Frontal cortex (tissue), 4 donors: ENCODE data around the gene PAEP. TPM values are rescaled to one million over a fixed set of nuclear protein-coding genes. Genes with fewer than 3 reads are reported as not detected.

Experiments used
- DNase-seq, 2 donors: peaks; one replicate each; pipeline ENCODE4 v3.0.0; 2012; ENCODE audit warnings: low spot score in 2 of 2
- FAIRE-seq: peaks from 2 replicates; lab custom pipeline; 2012; peaks lifted over from hg19 to GRCh38; lab: Jason Lieb, UNC
- total RNA-seq: library from RNA; depleted of rRNA; stranded (reverse); fragments of >200 nt; gene quantifications from one replicate; pipeline ENCODE4 v1.2.3, GENCODE V29; 2014
- donor health status: control.
- donor health status: control.
- donor health status: control.

The PAEP gene
- total RNA-seq, 1 donor from 2014 or later = not detected

- FAIRE-seq (no peak), DNase-seq (no peak)
Measured at GRCh38 chr9:135610290-135611141, 49.0 kb downstream of the PAEP start.

DNA sequence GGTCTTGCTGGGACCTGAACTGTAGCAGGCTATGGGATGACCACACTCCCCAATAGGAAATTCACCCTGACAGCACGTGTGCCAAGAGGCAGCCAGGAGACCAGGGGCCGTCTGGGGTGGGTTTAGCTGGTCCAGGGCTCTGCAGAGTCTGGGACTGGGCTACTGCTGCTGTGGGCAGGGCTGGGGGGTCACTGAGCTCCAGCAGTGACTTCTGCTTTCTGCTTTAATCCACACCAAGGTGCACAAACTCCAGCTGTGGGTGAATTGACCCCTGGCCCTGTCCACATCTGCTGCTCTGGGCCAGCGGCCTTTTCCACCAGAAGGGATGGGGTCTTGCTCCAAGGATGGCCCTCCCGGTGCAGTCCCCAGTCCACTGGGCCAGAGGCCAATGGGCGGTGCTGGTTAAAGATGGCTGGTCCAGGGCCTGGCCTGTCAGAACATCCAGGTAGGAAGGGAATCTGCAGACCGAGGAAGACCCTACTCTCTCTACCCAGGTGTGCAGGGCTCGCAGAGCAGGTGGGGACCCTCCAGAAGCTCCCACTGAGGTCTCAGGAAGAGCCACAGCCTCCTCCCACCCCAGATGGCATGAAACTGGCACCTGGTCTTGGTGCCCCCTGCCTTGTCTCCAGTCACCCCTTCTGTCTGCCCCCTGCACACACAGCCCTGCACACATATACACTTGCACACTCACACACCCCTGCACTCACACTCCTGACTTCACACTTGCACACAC lies 49.8 kb downstream of the PAEP start:
- DNase-seq (no peak), FAIRE-seq (no peak)

DNA sequence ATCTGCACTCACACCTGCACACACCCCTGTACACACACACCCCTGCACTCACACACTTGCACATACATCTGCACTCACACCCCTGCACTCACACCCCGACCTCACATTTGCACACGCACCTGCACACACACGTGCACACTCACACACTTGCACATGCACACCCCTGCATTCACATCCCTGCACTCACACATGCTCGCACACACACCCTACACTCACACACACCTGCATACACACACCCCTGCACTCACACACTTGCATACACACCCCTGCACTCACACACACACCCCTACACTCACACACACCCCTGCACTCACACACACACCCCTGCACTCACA lies 50.3 kb downstream of the PAEP start:
- FAIRE-seq (no peak), DNase-seq (no peak)

GRCh38 chr9:135612437-135612836 lies 50.9 kb downstream of the PAEP start:
- DNase-seq = no peak
- no peak for FAIRE-seq

DNA sequence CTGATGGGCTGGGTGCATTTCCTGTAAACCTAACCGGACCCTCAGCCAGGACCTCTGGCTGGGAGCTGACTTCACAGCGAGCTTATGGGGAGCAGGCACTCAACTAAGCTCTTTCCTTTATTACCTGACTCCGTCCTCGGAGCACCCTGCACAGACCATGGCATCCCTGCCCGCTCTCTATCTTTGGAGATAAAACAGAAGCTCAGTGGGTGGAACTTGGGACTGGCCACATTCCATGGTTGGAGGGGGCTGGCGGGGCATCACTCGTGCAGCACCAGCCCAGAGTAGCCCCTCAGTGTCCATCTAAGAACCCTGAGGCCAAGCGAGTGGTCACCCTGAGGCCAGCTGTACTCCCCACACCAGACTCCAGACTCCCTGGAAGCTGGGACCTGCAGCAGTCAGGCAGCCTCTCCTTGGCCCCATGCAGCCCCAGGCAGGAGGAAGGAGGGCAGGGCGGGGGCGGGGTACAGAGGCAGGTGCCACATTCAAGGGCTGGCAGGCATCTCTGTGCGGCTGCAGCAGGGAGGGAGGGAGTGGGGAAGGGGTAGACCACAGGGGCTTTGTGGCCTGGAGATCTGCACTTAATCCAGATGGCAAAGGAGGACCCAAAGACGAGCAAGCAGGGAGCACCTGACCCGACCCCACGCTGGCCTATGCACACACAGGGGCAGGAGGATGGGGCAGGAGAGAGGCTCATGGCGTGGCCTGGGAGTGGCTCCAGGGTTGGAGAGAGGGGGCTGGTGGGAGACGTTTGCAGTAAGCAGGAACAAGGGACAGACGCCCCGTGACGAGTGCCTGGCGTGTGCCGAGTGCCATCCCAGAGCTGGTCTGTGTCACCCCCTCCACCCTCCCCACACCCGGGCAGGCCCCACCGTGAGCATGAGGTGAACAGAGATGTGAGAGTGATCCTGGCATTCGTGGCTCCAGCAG lies 51.7 kb downstream of the PAEP start:
- DNase-seq (no peak), FAIRE-seq (no peak)

DNA sequence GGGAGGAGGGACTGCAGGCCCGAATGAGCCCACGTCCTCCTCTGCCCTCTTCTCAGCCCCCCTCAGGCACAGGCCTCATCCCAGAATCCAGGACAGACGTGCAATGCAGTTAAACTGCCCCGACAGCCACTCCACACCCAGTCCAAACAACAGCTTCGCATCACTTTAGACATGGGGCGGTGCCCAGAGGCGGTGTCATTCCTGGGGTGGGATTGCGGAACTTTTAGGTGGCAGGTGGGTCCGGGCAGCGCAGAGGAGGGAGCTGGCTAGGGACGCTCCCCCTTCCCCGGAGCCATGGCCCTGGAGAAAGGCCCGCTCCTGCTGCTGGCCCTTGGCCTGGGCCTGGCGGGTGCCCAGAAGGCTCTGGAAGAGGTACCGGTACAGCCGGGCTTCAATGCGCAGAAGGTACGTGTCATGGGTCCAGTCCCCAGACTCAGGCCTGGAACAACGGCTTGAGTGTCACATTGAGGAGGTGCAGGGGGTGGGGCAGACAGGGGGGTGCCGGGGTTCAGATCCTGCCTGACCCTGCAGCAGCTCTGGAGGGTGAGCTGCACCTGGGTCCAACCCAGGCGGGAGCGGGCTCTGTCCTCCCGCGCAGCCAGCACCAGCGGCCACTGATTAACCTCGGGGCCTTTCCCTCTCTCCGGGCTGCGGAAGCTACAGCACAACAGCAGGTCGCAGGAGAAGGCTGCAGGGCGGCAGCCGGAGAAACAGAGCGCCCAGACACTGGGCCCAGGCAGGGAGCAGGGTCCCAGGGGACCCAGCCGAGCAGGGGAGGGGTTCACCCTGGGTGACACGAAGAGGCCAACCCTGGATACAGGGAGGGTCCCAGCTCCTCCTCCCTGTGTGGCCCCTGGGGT lies 52.6 kb downstream of the PAEP start:
- DNase-seq (no peak), FAIRE-seq (no peak)

- DNase-seq = no peak
Measured at GRCh38 chr9:135614821-135615665, 53.5 kb downstream of the PAEP start.

DNA sequence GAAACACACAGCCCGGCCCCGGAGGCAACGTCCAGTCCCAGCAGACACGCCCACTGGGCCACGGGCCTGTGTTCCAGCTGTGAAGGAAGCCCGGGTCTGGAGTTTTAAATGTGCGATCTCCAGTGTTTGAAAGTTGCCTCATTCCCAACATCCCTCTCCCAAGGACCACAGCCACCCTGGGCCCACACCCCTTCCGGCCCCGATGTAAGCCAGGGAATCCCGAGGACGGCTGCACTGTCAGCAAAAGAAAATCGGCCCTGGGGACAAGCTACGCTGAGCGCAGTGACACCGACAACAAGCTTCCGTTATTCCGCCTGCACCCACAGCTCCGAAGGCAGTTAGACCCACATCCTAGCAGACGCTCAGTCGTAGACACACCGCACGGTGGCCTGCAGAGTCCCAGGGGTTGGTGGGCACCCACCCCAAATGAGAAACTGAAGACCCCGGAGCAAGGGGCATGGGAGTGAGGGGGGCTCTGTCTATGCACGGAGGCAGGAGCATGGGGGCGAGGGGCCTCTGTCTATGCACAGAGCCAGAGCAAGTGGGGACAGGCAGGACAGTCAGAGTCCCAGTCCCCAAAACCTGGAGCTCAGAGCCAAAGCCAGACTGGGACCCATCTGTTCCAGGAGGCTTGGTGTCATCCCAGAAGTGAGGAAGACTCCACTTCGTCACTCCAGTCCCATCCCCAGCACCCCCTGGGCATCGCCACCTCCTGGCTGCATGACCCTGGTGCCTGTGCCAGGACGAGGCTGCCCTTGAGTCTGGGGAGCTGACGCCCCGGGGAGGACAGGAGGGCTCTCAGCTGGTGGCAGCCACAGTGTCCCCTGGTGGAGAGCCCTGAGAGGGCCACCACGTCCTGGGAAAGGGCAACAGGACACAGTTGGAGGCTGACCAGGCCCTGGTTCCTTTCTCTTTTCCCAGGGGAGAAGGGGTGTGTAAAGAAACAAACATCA lies 54.4 kb downstream of the PAEP start:
- no peak for FAIRE-seq
- no peak for DNase-seq

More at GRCh38 chr9:135614821-135615665, 53.5 kb downstream of the PAEP start:
- FAIRE-seq = no peak

Other genes starting within 250 kb of the PAEP start
- gene PPP1R26, start 82.0 kb upstream of the PAEP start, total RNA-seq = 35.5 TPM
- gene MRPS2, start 61.1 kb upstream of the PAEP start, total RNA-seq = 13.9 TPM
- not detected for gene LCN1, start 40.3 kb upstream of the PAEP start, total RNA-seq
- not detected for gene OBP2A, start 15.6 kb upstream of the PAEP start, total RNA-seq
- not detected for gene GLT6D1, start 77.8 kb downstream of the PAEP start, total RNA-seq
- not detected for gene LCN9, start 101.6 kb downstream of the PAEP start, total RNA-seq
- gene SOHLH1, start 137.7 kb downstream of the PAEP start, total RNA-seq = not detected
- 3.7 TPM for gene KCNT1, start 140.4 kb downstream of the PAEP start, total RNA-seq